Activated T-cell treated with anti-CD3 and anti-CD28 coated beads, Interleukin-2, amount 50 U/mL, for 48 hours (primary cell): Measurements from ENCODE around the gene IFITM2.

Experiments used
- DNase-seq, 2 experiments: peaks; one replicate each; pipeline ENCODE4 v3.0.0-alpha.2; 2020

IFITM2 gene

GRCh38 chr11:293271-293851 is 14.3 kb upstream of the IFITM2 start:
- DNase-seq: no peak

DNA sequence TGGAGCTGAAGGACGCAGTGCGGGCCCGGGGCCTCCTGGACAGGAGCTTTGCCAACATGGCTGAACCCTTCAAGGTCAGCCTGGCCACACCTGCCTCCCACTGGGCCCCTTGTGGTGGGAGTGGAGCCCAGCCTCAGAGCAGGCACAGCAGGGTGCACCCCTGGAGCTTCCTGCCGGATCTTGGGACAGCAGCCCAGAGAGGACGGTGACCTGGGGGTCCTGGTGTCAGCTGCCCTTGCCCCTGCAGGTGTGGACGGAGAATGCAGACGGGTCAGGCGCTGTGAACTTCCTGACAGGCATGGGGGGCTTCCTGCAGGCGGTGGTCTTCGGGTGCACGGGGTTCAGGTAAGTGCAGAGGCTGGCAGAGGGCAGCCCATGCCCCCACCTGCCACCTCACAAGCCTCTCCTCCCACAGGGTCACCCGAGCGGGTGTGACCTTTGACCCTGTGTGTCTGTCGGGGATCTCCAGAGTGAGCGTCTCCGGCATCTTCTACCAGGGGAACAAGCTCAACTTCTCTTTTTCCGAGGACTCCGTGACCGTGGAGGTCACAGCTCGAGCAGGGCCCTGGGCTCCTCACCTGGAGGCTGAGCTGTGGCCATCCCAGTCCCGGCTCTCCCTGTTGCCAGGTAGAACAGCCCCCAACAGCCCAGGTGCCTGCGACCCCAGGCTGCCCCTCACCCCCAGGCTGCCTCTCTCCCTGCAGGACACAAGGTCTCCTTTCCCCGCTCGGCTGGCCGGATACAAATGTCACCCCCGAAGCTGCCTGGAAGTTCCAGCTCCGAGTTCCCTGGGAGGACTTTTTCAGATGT is 13.6 kb upstream of the IFITM2 start:
- no peak for DNase-seq

GRCh38 chr11:294780-295179 is 12.8 kb upstream of the IFITM2 start:
- no peak for DNase-seq

DNA sequence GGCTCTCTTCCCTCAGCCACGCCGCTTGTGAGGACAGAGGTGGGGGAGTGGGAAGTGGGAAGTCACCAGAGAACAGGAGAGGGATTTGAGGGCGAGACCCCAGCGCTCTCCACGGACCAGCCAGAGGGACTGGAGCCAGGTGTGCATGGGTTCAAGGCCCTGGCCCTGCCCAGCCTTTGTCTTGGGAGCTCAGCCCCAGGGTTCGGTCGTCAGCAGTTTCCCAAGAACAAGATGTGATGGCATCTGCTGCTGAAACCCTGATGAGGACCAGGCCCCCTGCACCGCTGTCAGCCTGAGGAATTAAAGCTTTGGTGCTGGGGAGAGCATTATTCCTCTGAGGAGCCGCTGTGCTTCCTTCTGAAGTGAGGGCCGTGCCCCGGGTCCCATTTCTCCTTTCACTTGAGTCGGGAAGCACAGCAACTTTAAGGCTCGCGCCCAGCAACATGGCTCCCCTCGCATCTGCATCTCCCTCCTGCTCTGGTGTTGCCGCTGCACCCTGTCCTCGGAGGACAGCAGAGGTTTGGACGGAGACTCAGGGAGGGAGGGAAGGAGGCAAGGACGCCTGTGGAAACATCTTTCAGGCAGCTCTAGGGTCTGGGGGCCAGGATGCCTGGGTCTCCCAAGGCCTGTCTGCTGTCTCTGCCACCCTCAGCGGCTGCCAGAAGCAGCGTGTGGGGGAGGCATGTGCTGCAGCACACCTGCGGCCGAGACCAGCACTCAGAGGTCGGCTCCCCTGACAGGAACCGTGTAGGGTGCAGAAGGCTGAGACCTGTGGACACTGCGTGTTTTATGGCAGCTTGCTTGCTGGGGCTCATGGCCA is 12.1 kb upstream of the IFITM2 start:
- no peak for DNase-seq

DNA sequence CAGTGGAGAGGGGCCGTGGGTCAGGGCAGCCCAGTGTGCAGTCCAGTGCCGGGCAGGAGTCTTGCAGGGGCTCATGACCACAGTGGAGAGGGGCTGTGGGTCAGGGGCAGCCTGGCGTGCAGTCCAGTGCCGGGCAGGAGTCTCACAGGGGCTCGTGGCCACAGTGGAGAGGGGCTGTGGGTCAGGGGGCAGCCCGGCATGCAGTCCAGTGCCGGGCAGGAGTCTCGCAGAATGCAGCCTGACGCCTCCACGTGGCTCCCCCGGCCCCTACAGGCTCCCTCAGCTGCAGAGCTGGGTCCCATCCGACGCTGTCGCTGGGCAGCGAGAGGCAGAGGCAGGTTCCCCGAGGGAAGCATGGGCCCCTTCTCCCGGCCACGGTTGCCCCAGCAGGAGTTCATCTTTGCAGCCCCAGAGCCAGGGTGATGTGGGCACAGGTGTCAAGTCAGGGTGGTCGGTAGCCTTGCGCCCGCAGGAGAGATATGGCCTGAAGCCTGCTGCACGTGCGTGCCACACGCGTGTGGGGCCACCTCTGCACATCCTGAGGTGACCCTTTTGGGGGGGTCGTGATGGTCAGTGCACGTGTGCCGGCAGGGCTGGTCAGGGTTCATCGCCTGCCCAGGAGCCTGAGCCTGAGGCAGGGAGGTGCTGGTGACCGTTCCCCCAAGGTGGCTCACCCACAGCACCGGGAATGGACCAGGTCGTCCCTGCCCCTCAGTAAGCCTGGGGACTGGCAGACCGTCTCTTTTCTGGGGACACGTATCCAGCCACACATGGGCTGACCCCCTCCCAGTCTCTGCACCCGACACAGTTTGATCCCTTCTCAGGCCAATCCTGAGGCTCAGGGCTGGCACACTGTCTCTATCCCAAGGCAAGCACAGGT is 11.2 kb upstream of the IFITM2 start:
- no peak for DNase-seq

DNA sequence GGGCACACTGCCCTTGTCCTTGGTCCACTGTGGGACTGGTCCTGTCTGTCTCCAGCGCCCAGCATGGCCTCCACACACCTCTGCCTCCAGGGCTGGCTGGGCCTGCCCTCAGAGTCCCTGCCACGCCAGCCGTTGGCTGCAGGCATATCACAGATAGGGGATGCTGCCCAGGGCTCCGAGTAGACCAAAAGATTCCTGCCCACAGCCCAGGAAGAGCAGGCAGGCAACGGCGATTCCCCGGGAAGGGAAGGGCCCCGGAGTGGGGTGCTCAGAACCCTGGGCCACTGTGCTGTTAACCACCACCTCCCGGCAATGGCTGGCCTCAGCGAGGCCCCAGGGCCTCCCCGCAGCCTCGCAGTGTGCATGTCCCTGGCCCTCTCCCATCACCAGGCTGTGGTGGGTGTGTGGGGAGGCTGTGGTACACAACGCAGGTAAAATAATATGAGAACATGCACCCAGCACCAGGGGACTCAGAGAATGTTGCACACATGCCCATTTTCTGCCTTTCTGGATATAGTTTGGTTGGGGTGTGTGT is 10.5 kb upstream of the IFITM2 start:
- no peak for DNase-seq

- DNase-seq: no peak
Measured at GRCh38 chr11:297586-298405, 9.8 kb upstream of the IFITM2 start.

GRCh38 chr11:298406-299065 is 9.1 kb upstream of the IFITM2 start:
- no peak for DNase-seq

DNA sequence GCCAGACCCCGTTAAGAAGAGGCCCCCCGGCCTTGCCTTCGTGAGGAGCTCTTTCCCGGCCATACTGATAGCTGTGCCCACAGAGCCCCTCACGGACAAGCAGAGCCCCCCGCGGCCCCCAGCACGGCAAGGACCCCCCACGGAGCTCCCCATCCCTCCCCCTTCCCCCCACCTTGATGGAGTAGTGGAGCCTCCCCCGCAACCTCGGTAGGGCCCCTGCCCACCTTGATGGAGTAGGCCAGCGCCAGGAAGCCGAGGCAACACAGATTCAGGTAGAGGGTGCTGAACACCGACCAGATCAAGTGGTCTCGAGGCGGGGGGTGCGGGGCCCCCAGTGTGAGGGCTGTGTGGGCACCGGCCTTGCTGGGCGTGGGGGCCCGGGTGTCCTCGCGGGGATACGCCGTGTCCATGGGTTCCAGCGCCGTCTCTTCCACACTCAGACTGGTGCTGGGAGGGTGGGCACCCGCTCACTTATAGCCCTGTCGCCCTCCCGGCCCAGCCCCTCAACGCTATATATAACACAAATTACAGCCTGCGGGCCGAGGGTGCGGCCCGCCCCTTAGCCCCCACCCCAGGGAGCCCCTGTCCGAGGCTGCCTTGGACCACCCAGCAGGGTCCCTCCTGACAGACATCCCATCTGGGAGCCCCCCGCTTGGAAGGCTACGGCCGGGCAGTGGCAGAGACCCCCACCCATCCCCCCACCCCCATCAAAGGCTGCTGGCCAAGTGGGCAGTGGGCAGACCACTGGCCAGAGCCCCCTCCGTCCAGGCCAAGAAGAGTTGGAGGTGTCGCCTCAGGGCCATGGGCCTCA is 8.3 kb upstream of the IFITM2 start, which contains the start of gene IFITM5:
Gene IFITM5, minus strand, starts transcription at position 446 of the 811 bp plus-strand sequence. Its CDS starts 36 bp downstream, at position 410.
- no peak for DNase-seq

GRCh38 chr11:299951-300735 is 7.5 kb upstream of the IFITM2 start:
- no peak for DNase-seq

DNA sequence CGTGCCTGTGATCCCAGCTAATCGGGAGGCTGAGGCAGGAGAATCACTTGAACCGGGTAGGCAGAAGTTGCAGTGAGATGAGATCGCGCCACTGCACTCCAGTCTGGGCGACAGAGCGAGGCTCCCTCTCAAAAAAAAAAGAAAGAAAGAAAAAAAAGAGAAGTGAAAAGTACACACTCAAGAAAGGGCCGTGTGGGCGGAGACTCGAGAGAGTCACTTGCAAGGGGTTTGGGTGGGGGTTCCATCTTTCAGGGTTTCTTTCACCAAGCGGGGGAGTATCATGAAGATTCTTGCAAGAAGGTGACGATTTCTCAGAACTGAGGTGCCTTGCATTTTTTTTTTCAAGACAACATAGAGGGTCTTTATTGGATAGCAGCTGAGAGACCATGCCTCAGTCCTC is 4.3 kb upstream of the IFITM2 start:
- DNase-seq: no peak

- DNase-seq: no peak
Measured at GRCh38 chr11:304061-304506, 3.5 kb upstream of the IFITM2 start.

GRCh38 chr11:304915-305843 is 2.4 kb upstream of the IFITM2 start:
- peak in 1 of 2 experiments; percentile 67 for DNase-seq

GRCh38 chr11:305844-306211 is 1.8 kb upstream of the IFITM2 start:
- DNase-seq: no peak

DNA sequence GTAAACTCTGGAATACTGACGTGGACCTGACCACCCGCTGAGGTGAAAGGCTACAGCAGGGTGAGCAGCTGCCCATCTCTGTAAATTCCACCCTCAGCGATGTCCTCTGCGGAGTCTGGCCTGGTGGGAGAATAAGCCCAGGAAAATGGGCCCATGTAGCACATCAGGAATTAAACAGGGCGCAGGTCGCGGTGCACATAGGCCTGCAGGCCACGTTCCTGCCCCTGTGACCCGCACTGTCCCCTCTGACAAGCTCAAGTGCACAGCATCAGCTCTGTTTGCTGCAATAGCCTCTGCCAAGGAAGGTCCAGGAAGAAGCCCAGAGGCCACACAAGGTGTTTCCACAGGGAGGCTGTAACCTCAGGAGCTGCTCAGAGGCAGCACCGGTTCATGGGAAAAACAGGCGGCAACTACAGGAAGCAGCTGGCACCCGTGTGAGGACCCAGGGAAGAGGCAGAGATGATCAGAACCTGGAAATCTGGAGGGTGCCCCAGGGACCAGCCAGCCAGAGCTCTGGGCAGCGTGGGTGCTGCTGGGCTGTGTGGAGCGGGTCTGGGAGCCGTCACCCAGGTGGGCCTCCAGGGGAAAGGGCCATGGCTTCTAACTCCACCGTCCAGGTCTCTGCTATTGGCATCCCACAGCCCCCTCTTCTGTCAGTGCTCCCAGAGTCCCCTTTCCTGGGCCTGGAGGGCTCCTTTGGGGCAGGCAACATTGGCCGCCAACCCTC is 808 bp upstream of the IFITM2 start:
- no peak for DNase-seq

DNA sequence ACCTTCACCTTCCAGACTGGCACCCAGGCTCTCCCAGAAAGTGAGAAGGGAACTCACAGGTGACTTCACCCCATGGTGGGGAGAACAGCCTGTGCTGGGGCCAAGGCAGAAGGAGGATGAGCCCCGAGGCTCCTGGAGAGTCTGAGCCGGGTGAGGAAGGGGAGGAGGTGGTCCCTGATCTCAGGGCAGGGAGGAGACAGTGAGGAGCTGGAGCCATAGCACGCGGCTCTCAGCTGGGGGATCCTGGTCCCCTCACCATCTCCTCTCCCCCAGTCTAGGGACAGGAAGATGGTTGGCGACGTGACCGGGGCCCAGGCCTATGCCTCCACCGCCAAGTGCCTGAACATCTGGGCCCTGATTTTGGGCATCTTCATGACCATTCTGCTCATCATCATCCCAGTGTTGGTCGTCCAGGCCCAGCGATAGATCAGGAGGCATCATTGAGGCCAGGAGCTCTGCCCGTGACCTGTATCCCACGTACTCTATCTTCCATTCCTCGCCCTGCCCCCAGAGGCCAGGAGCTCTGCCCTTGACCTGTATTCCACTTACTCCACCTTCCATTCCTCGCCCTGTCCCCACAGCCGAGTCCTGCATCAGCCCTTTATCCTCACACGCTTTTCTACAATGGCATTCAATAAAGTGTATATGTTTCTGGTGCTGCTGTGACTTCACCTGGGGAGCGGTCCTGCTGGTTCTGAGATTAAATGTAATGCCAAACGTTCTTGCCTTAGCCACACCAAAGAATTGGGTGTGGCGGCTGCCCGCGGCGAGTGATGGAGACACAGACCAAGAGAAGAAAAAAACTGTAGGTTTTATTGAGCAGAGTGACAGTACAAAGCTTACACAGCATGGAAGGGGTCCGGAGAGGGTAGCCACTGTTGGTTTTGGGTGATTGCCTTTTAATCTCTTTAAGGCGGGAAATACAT is 1.4 kb downstream of the IFITM2 start:
- DNase-seq: peak; percentile 58 to 59
